Endothelial cell of hepatic sinusoid (primary cell): ENCODE measurements around the gene PLPP1.

Source experiments
- in situ Hi-C: cut with HindIII; loops from 2 replicates; pipeline ENCODE4 v1.10.0; 2017; ENCODE audit warnings: low sequenced_read_pairs

The PLPP1 gene

DNA sequence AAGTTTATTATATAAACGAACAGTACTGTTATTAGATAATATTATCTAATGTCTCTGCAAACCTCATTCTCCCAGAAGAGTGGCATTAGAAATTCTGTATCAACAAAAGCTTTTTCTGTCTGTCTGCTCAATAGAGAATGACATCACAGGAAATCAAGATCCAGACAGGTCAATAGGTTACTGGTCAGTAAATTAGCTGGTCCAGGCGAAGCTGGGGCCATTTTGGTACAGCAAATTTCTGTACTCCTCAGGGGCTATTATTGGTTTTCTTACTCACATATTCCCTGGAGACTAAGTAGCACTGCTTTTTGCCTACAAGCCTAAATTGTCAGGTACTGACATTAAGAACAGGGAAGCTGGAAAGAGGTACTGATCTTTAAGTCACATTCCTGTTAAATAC is 80.5 kb downstream of the PLPP1 start:
- in situ Hi-C loops: no loop called here

GRCh38 chr5:55453211-55453610 is 81.6 kb downstream of the PLPP1 start:
- in situ Hi-C loops: no loop called here

GRCh38 chr5:55451976-55452375 is 82.8 kb downstream of the PLPP1 start:
- in situ Hi-C loops: no loop called here

GRCh38 chr5:55450050-55450765 is 84.6 kb downstream of the PLPP1 start:
- in situ Hi-C loops: no loop called here

DNA sequence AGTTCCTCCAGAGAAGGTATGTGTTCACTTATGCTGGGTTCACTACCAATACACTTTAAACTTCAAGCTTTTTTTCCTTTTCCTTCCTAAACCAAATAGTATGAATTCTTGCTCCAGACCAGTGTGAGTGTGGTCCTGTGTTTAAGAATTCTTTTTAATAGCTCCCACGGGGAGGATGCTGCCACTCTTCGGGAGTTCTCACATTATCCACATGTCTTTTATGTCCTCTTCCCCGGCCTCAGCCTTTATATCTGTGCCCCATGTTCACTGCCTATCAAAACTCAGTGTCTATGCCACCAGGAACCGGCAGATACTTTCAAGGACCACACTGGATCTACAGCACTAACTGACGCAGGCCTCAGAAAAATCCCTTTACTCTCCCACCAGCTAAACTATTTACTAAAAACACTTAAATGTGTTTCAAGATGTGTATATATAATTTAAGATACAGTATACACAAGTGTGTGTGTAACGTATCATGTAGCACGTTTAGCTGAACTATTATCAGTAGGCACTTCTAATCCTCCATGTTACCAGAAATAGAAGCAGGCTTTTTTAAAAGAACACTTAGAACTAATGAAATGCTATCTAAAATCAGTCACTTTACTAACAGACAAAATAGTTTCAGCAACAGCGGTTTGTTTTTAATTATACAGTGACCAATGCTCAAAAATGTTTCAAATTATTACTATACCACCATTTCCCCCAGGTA is 88.0 kb downstream of the PLPP1 start:
- in situ Hi-C loops: no loop called here

- in situ Hi-C loops: no loop called here
These were observed 89.0 kb downstream of the PLPP1 start for GRCh38 chr5:55445791-55446190.

DNA sequence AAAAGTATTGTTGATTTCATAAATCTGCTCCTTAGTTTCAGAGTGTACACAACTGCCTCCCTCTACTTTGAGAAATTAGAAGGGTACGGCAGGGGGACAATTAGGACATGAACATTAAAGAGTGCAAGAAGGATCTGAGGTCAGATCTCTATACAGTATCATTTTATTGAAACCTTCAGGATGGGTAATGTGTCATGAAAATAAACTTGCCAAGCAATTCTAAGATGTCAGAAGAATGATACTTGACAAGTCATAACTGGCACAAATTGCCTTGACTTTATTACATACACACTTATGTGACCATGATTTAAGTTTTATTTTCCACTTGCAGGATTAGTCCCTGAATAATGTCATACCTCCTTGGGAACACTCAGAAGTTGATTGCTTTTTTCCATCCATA is 92.8 kb downstream of the PLPP1 start:
- in situ Hi-C loops: no loop called here

GRCh38 chr5:55441107-55441771 is 93.5 kb downstream of the PLPP1 start:
- in situ Hi-C loops: no loop called here

DNA sequence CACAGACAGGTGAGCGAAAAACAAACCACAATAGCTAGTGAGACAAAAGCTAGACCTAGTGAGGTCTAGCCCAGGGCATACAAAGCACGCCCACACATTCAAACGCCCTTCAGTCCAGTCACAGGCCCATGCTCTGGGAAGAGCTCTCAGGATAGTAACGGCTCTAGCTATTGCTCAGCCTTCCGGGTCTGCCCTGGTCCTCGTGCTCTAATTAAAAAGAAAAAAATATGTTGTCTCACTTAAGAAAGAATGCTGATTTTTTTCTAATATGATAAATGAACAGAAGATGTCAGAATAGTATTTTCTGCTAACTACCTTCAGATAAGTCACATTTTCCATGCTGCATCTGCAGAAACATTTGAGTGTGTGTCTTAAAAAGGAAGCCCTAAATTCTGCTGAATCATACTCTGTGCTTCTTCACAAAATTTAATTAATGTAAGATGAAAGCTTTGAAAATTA is 94.5 kb downstream of the PLPP1 start:
- in situ Hi-C loops: no loop called here

DNA sequence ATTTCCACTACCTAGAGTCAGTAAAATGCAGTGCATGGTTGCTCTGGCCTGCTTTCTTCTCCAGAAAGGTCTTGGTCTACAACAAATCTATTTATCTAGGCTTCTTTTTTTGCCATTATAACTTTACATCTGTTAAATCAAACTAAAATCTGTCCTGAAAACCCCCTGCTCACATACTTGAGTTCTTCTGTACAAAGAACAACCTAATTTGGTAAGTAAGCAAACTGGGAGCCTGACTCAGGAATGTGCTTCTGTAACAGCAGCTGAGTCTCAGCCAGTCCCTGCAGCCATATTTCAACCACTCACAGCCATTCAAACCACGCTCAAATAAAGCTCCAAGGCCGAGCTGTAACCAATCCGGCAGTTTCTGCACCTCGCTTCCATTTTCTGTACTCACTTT is 95.8 kb downstream of the PLPP1 start:
- in situ Hi-C loops: no loop called here

DNA sequence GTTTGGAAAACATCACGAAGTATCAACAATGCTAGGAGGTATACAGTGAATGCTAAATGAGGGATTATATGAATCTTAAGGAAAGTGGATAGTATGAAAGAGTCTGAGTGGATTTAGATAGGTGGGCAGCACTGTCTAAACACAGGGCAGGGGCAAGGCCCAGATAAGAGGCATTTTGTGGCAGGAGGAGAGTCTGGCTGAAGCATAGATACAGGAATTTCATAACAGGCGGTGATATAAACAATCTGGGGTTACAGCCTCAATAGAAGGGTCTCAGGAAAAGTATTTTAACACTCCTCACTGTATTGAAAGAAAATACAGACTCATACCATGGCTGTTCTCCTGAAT is 96.9 kb downstream of the PLPP1 start:
- in situ Hi-C loops: no loop called here

DNA sequence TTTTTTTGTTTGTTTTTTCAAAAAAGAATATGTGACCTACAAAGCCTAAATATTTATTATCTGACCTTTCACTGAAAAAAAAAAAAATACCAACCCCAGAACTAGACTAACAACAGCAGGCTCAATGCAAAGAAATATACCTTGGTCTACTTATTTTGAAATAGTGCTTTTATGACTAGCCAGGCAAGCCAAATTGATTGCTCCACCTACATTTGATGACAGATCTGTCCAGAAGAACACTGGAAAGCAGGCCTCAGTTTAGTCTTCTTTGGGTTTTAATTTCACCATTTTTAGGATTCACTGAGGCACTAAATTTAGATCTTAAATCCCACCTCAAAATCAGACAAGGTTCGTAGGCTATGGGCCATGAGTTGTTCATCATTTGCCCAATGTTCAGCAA is 97.3 kb downstream of the PLPP1 start:
- in situ Hi-C loops: no loop called here

GRCh38 chr5:55432549-55432948 is 102.2 kb downstream of the PLPP1 start:
- in situ Hi-C loops: no loop called here

DNA sequence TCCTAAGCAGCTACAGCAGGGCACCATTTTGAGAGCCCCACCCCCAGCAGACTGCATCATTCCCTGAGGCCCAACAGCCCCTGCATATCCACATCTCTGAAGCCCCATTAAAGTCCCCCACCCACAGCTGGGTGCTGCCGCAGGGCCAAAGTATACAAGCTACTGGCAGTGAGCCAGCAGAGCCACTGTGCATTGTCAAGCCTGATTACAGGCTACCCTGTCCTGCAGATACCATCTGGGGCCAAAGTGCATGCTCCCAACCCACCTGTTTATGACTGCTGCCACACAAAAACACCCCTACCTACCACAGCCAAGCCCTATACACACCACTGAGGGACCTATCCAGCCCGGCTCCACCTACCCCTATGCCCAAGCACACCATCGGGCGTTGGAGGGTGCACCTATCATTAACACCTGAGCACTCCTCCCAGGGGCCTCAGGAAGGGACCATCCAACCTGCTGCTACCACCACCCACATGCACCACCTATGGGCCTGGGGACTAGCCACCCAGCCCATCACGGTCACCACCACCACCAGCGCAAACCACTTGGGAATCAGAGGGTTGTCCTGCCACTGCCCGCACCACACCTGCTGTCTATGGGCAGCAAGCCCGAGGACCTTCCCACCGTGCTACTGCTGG is 105.0 kb downstream of the PLPP1 start:
- in situ Hi-C loops: no loop called here

DNA sequence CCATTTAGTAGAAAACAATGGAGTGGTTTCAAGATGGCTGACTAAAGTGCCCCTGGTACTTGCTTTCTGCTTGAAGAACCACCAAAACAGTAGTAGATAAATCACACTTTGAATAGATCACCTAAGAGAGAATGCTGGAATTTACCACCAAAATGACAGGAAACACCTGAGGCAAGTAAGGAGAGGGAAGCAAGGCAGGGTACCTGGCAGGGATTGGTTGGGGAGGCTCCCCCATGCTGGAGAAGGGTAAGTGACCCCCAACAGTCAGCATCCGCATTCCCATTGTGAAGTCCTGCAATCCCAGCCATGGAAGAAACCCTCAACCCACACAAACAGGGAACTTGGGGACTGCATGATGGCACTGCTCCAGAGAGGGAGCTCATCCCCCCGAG is 105.5 kb downstream of the PLPP1 start:
- in situ Hi-C loops: no loop called here

DNA sequence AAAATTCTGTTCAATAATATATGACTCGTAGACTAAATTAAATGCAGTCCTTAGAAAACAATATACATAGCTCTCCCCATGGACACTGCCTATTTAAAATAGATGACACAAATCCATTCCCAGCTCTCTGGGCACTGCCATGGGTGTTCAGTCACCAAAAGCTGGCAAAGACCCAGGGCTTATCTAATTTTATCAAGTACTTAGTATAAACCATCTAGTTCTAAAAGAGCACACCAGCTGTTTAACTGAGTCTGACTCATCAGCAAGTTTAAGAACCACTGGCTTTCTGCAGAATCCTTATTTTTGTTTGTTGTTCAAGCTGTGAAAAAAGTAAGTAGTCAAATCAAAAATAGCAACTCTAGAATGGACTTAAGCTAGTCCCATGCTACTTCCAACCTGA is 107.6 kb downstream of the PLPP1 start:
- in situ Hi-C loops: no loop called here

- in situ Hi-C loops: no loop called here
These were observed 108.3 kb downstream of the PLPP1 start for GRCh38 chr5:55426455-55426854.

DNA sequence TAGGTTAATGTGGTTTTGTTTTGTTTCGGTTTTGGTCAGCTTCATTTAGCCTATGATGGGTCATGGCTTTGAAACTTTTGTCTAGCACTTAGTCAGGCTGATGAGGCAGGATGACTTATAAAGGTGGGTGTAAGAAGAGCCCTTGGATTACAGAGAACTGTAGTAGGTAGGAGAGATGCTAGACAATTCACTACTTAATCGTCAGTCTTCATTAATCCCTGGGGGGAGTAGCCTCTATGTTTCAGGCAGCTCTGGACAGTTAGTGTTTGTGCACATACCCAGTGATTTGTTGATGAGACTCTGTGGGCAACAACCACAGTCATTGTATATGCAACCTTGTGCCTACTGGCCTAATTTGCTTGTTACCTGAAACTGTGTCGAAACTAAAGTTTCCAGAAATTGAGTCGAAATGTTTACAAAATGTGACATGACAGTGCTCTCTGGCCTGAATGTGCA is 113.7 kb downstream of the PLPP1 start:
- in situ Hi-C loops: no loop called here

GRCh38 chr5:55418994-55419968 is 115.5 kb downstream of the PLPP1 start:
- in situ Hi-C loops: no loop called here

GRCh38 chr5:55416306-55416705 is 118.5 kb downstream of the PLPP1 start:
- in situ Hi-C loops: no loop called here
